H9 (cell line): ENCODE results near the gene PFN3. TPM values are rescaled to one million over a fixed set of nuclear protein-coding genes. Genes with fewer than 3 reads are reported as not detected.

Source experiments
- DNase-seq: peaks from one replicate; pipeline ENCODE4 v3.0.0-alpha.2; 2017
- H2AFZ ChIP-seq: one replicate; pipeline ENCODE4 v1.6.1; 2013; ENCODE audit warnings: mild to moderate bottlenecking, low read length, control low read depth, moderate library complexity
- H2AK5ac ChIP-seq: 2 replicates; pipeline ENCODE4 v1.6.1; 2013; ENCODE audit warnings: low read length, control low read depth, mixed read lengths; ENCODE audit not compliant: insufficient read length
- H2BK120ac ChIP-seq: one replicate; pipeline ENCODE4 v1.6.1; 2013; ENCODE audit warnings: low read depth, mild to moderate bottlenecking, low read length, control low read depth, inconsistent platforms; ENCODE audit not compliant: poor library complexity, severe bottlenecking
- H2BK12ac ChIP-seq: 2 replicates; pipeline ENCODE4 v1.6.1; 2013; ENCODE audit warnings: low read length, control low read depth, mixed read lengths, low read depth; ENCODE audit not compliant: insufficient read length
- H2BK15ac ChIP-seq: 2 replicates; pipeline ENCODE4 v1.6.1; 2013; ENCODE audit warnings: low read depth, low read length, control low read depth
- H2BK20ac ChIP-seq: one replicate; pipeline ENCODE4 v1.6.1; 2013; ENCODE audit warnings: low read depth, mild to moderate bottlenecking, low read length, control low read depth, inconsistent platforms; ENCODE audit not compliant: poor library complexity, severe bottlenecking
- H2BK5ac ChIP-seq: 2 replicates; pipeline ENCODE4 v1.6.1; 2013; ENCODE audit warnings: low read length, control low read depth, mixed read lengths; ENCODE audit not compliant: insufficient read length
- H3K14ac ChIP-seq: 2 replicates; pipeline ENCODE4 v1.6.1; 2013; ENCODE audit warnings: low read length, control low read depth; ENCODE audit not compliant: insufficient read depth
- H3K18ac ChIP-seq: 2 replicates; pipeline ENCODE4 v1.6.1; 2013; ENCODE audit warnings: low read depth, mild to moderate bottlenecking, mixed read lengths, low read length, control low read depth; ENCODE audit not compliant: insufficient read length
- H3K23ac ChIP-seq: 2 replicates; pipeline ENCODE4 v1.6.1; 2013; ENCODE audit warnings: low read length, control low read depth, mixed read lengths, low read depth; ENCODE audit not compliant: insufficient read length
- H3K23me2 ChIP-seq: 2 replicates; pipeline ENCODE4 v1.6.1; 2013; ENCODE audit warnings: low read depth, mild to moderate bottlenecking, mixed read lengths, low read length, control low read depth; ENCODE audit not compliant: insufficient read length, poor library complexity, severe bottlenecking
- H3K27ac ChIP-seq: 2 replicates; pipeline ENCODE4 v1.5.1; 2013; ENCODE audit warnings: low read length, control low read depth, mixed read lengths, low read depth; ENCODE audit not compliant: insufficient read length
- H3K27me3 ChIP-seq: 2 replicates; pipeline ENCODE4 v1.6.1; 2013; ENCODE audit warnings: low read length, control low read depth, inconsistent platforms; ENCODE audit not compliant: insufficient read depth
- H3K4ac ChIP-seq: 2 replicates; pipeline ENCODE4 v1.6.1; 2013; ENCODE audit warnings: low read depth, mild to moderate bottlenecking, control low read depth, inconsistent platforms, low read length, moderate library complexity
- H3K4me1 ChIP-seq: 2 replicates; pipeline ENCODE4 v1.6.1; 2013; ENCODE audit warnings: low read length, control low read depth, inconsistent platforms; ENCODE audit not compliant: insufficient read depth
- H3K4me2 ChIP-seq: 2 replicates; pipeline ENCODE4 v1.6.1; 2013; ENCODE audit warnings: low read length, control low read depth, mixed read lengths; ENCODE audit not compliant: insufficient read length, insufficient read depth
- H3K56ac ChIP-seq: 2 replicates; pipeline ENCODE4 v1.6.1; 2013; ENCODE audit warnings: low read depth, mild to moderate bottlenecking, mixed read lengths, low read length, control low read depth; ENCODE audit not compliant: insufficient read length
- H3K79me1 ChIP-seq: 2 replicates; pipeline ENCODE4 v1.6.1; 2013; ENCODE audit warnings: low read depth, mild to moderate bottlenecking, moderate library complexity, low read length, control low read depth, inconsistent platforms; ENCODE audit not compliant: insufficient read depth, poor library complexity, severe bottlenecking
- H3K79me2 ChIP-seq: 2 replicates; pipeline ENCODE4 v1.6.1; 2013; ENCODE audit warnings: low read length, control low read depth, inconsistent platforms; ENCODE audit not compliant: insufficient read depth
- H3K9ac ChIP-seq: 2 replicates; pipeline ENCODE4 v1.6.1; 2013; ENCODE audit warnings: low read length, control low read depth, mixed read lengths; ENCODE audit not compliant: insufficient read length; ENCODE audit errors: extremely low read depth
- H3K9me3 ChIP-seq: one replicate; pipeline ENCODE4 v1.6.1; 2013; ENCODE audit warnings: low read depth, low read length, inconsistent platforms; ENCODE audit not compliant: control insufficient read depth
- H3T11ph ChIP-seq: one replicate; pipeline ENCODE4 v1.6.1; 2013; ENCODE audit warnings: mild to moderate bottlenecking, low read length, control low read depth, inconsistent platforms
- H4K20me1 ChIP-seq: one replicate; pipeline ENCODE4 v1.6.1; 2013; ENCODE audit not compliant: control insufficient read depth, insufficient read length, insufficient read depth
- H4K5ac ChIP-seq: 2 replicates; pipeline ENCODE4 v1.6.1; 2013; ENCODE audit warnings: low read depth, mild to moderate bottlenecking, mixed read lengths, low read length, control low read depth; ENCODE audit not compliant: insufficient read length
- H4K8ac ChIP-seq: replicated peaks from 2 replicates; pipeline ENCODE4 v1.6.1; 2013; ENCODE audit warnings: low read length, control low read depth, mixed read lengths, low read depth; ENCODE audit not compliant: insufficient read length
- H4K91ac ChIP-seq: 2 replicates; pipeline ENCODE4 v1.6.1; 2013; ENCODE audit warnings: low read depth, mild to moderate bottlenecking, moderate library complexity, mixed read lengths, low read length, control low read depth; ENCODE audit not compliant: insufficient read length
- H3K27ac Mint-ChIP-seq, 3 experiments: 2 replicates in 2 of 3; 3 replicates in 1 of 3; pipeline ENCODE4 v1.8.0; 2020 to 2021; ENCODE audit warnings: mixed read lengths in 3 of 3, mild to moderate bottlenecking in 1 of 3, moderate library complexity in 1 of 3
- H3K27me3 Mint-ChIP-seq: 2 replicates; pipeline ENCODE4 v1.8.0; 2021; ENCODE audit warnings: low read depth, mild to moderate bottlenecking, moderate library complexity, mixed read lengths
- H3K36me3 Mint-ChIP-seq, 3 experiments: 2 replicates in 2 of 3; 3 replicates in 1 of 3; pipeline ENCODE4 v1.8.0; 2020 to 2021; ENCODE audit warnings: low read depth in 3 of 3, mixed read lengths in 3 of 3; ENCODE audit not compliant: insufficient read depth in 1 of 3
- H3K4me1 Mint-ChIP-seq, 2 experiments: 2 replicates each; pipeline ENCODE4 v1.8.0; 2020; ENCODE audit warnings: mixed read lengths in 2 of 2
- H3K4me3 Mint-ChIP-seq, 2 experiments: 2 replicates in 1 of 2; 3 replicates in 1 of 2; pipeline ENCODE4 v1.8.0; 2020 to 2021; ENCODE audit warnings: mild to moderate bottlenecking in 2 of 2, mixed read lengths in 2 of 2, moderate library complexity in 1 of 2
- H3K9me3 Mint-ChIP-seq, 2 experiments: 2 replicates in 1 of 2; 3 replicates in 1 of 2; pipeline ENCODE4 v1.8.0; 2020; ENCODE audit warnings: mild to moderate bottlenecking in 2 of 2, mixed read lengths in 2 of 2, moderate library complexity in 1 of 2
- WGBS: extraction: QIAGEN DNeasy Blood & Tissue Kit; methylation state at CpG from one replicate; pipeline ENCODE4 v1.1.7; 2013; ENCODE audit warnings: missing lambda C conversion rate, low lambda C conversion rate, mixed read lengths; ENCODE audit not compliant: insufficient read length; ENCODE audit errors: extremely low coverage; 5-methylcytosine and 5-hydroxymethylcytosine counted together
- total RNA-seq: library from RNA; stranded (reverse); gene quantifications from 2 replicates; pipeline ENCODE4 v1.2.1, GENCODE V29; 2021
- TF ChIP-seq, protein P1 (sequence below): fragments of 200-600 bp; sonication (generic); conservative IDR thresholded peaks from 3 replicates; pipeline ENCODE4 v1.8.0; 2021; ENCODE audit warnings: antibody characterized with exemption, mild to moderate bottlenecking

PFN3 gene
- total RNA-seq, 1 experiment from 2014 or later = not detected

DNA sequence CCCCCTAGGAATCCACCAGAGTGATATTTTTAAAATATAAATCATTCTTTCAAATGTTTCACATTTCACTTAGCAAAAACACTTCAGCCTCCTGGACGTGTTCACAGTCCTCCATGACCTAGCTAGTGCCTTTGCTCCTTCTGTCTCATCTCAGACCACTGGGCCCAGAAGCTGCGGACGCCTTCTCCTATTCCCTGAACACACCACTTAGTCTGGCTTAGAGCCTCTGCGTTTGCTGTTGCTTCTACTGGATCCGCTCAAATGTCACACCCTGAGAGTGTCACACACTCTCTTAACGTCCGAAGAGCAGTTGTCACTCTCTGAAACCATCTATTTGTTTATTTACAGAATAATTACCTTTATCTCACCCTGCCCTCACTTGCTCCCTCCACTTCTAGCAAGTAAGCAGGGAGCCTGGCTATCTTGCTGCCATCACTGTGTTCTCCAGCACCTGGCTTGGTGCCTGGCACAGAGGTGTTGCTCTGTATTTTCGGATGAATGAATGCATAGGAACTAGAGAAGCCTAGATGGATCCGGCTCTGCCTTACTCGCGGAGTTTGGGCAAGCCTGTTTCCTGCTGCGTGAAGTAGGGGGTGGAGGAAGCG is 24.8 kb upstream of the PFN3 start:
- H3K18ac ChIP-seq = peak overlapping the region; percentile 85

More for the DNA sequence above, 24.8 kb upstream of the PFN3 start:
- H3K79me2 ChIP-seq = no peaks in the 10 kb centered on the region; the same call in 1 of the 2 replicates
- peaks cover 5% of the 10 kb centered on the region; the same call in 1 of the 2 replicates for H3K27me3 Mint-ChIP-seq
- H2BK5ac ChIP-seq = no peak overlapping the region
- no peak overlapping the region; the same call in 1 of the 2 replicates for H3K4ac ChIP-seq
- H2AK5ac ChIP-seq = peak overlapping the region; percentile 33
- no peaks in the 10 kb centered on the region for H3K79me1 ChIP-seq
- H3K23me2 ChIP-seq = peaks cover 4% of the 10 kb centered on the region
- H3K4me3 Mint-ChIP-seq = peak overlapping the region; percentile 81 to 89
- peak overlapping the region; percentile 78 for H3K4me2 ChIP-seq
- peak overlapping the region; percentile 27 for H4K5ac ChIP-seq
- peak overlapping the region; percentile 95; the same call in 1 of the 2 replicates for H3K14ac ChIP-seq
- H3K27ac ChIP-seq = peak overlapping the region; percentile 66
- H3K36me3 Mint-ChIP-seq = peaks cover 0 to 8% (median 6%) of the 10 kb centered on the region in 3 experiments; a peak in 4 of 7 replicates
- TF ChIP-seq, protein P1, sequence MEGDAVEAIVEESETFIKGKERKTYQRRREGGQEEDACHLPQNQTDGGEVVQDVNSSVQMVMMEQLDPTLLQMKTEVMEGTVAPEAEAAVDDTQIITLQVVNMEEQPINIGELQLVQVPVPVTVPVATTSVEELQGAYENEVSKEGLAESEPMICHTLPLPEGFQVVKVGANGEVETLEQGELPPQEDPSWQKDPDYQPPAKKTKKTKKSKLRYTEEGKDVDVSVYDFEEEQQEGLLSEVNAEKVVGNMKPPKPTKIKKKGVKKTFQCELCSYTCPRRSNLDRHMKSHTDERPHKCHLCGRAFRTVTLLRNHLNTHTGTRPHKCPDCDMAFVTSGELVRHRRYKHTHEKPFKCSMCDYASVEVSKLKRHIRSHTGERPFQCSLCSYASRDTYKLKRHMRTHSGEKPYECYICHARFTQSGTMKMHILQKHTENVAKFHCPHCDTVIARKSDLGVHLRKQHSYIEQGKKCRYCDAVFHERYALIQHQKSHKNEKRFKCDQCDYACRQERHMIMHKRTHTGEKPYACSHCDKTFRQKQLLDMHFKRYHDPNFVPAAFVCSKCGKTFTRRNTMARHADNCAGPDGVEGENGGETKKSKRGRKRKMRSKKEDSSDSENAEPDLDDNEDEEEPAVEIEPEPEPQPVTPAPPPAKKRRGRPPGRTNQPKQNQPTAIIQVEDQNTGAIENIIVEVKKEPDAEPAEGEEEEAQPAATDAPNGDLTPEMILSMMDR = no peak
- no peak overlapping the region for H3K23ac ChIP-seq
- no peaks in the 10 kb centered on the region; the same call in 1 of the 2 replicates for H3K4me1 ChIP-seq
- H3K9me3 ChIP-seq = no peaks in the 10 kb centered on the region
- H3K9ac ChIP-seq = peak overlapping the region; percentile 42
- peaks cover 24 to 32% of the 10 kb centered on the region in 2 experiments for H3K4me1 Mint-ChIP-seq
- peak overlapping the region; percentile 64 for H2BK120ac ChIP-seq
- H3K27me3 ChIP-seq = no peaks in the 10 kb centered on the region
- H2BK15ac ChIP-seq = no peak overlapping the region
- no peak overlapping the region for H4K91ac ChIP-seq
- no CpG with 5 or more reads among the region's 13 CpGs for WGBS
- no peaks in the 10 kb centered on the region for H3K9me3 Mint-ChIP-seq
- peak overlapping the region in 2 of 3 experiments; percentile 98 to 99; a peak in 4 of 7 replicates for H3K27ac Mint-ChIP-seq
- H3T11ph ChIP-seq = peak overlapping the region; percentile 20
- H4K8ac ChIP-seq = no peak overlapping the region
- no peak for DNase-seq
- no peak overlapping the region for H3K56ac ChIP-seq
- no peak overlapping the region for H2AFZ ChIP-seq
- peak overlapping the region; percentile 86 for H2BK20ac ChIP-seq
- no peaks in the 10 kb centered on the region for H4K20me1 ChIP-seq
- H2BK12ac ChIP-seq = peak overlapping the region; percentile 21
